Right lobe of liver (tissue), 4 donors: ENCODE data around the gene ZDBF2.

Experiments
- CTCF ChIP-seq, 4 donors: fragments of 200-600 bp in 3 of 4; fragments of 450-650 bp in 1 of 4; IDR thresholded peaks; one replicate each; pipeline versions ENCODE4 v1.5.1 to v1.8.0; 2016 to 2022; ENCODE audit warnings: antibody characterized with exemption in 4 of 4, mild to moderate bottlenecking in 2 of 4
- POLR2A ChIP-seq: fragments of 450-650 bp; IDR thresholded peaks from one replicate; pipeline ENCODE4 v1.6.1; 2017; ENCODE audit warnings: antibody characterized with exemption, mild to moderate bottlenecking
- donor health status: DM: no; HTN: no; CAD: no.
- donor health status: DM: no; HTN: no; CAD: no.
- donor health status: DM: no; HTN: yes; CAD: no.

- no peak for TF ChIP-seq CTCF (IDR thresholded peaks at IDR 0.05)
- TF ChIP-seq POLR2A: no peak
Measured at GRCh38 chr2:206229642-206230041, 44.8 kb upstream of the ZDBF2 start.
